22Rv1 (cell line): ENCODE results near the gene NEK2.

ENCODE experiments used
- CTCF ChIP-seq: fragments of 450-650 bp; IDR thresholded peaks from 2 replicates; pipeline ENCODE4 v1.5.1; 2017; ENCODE audit warnings: mild to moderate bottlenecking
- ZFX ChIP-seq: fragments of 450-650 bp; IDR thresholded peaks from 2 replicates; pipeline ENCODE4 v1.6.1; 2017; ENCODE audit warnings: antibody characterized with exemption, borderline replicate concordance

GRCh38 chr1:211675230-211676105 lies at the start of gene NEK2:
- TF ChIP-seq ZFX (no peak), CTCF (no peak)
